Measurements from ENCODE around the gene GSG1L. TPM values are rescaled to one million over a fixed set of nuclear protein-coding genes. Genes with fewer than 3 reads are reported as not detected.

The GSG1L gene
- total and polyA plus RNA-seq, 12 donors: 0.68 to 14.6 (median 3.4) TPM; not detected in 5

DNA sequence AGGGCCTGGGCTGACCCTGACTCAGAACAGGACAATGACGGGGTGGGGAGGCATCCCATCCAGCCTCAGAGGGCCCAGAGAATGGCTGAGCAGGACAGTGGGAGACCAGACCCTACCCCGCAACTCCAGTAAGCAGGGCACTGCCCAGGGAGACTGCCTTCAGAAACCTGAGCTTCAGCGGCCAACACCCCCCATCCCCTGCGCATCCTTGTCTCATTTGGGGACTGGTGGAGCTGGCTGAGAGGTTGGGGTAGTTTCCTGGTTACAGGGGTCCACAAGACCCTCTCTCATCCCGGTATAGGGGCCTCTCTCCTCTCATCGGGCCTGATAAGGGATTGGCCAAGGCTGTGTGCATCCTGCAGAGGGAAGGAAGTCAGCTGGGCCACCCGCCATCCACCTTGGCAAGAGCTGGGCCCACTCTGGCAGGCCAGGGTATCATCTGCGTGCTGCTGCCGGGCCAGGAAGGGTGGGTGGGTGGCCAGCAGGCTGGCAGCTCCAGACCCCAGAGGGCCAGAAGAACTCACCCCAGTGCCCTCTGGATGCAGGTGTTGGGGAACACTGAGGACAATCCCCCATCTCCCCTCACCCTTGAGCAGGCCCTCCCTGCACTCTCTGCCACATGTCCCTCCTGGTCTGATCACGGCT is 284.5 kb downstream of the GSG1L start:
- H3K36me3 ChIP-seq: peaks cover 0 to 35% (median 0%) of the 10 kb centered on the region in 9 donors
- no peak for ATAC-seq
- TF ChIP-seq, protein P1, sequence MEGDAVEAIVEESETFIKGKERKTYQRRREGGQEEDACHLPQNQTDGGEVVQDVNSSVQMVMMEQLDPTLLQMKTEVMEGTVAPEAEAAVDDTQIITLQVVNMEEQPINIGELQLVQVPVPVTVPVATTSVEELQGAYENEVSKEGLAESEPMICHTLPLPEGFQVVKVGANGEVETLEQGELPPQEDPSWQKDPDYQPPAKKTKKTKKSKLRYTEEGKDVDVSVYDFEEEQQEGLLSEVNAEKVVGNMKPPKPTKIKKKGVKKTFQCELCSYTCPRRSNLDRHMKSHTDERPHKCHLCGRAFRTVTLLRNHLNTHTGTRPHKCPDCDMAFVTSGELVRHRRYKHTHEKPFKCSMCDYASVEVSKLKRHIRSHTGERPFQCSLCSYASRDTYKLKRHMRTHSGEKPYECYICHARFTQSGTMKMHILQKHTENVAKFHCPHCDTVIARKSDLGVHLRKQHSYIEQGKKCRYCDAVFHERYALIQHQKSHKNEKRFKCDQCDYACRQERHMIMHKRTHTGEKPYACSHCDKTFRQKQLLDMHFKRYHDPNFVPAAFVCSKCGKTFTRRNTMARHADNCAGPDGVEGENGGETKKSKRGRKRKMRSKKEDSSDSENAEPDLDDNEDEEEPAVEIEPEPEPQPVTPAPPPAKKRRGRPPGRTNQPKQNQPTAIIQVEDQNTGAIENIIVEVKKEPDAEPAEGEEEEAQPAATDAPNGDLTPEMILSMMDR (IDR thresholded peaks at IDR 0.05): no peak
- no peak for DNase-seq
- H3K4me1 ChIP-seq: peaks cover 0 to 8% (median 0%) of the 10 kb centered on the region in 9 donors
- 72 to 77% methylated on average over 10 of the region's 10 CpGs for whole genome bisulfite sequencing, 2 donors
- H3K4me3 ChIP-seq: no peak overlapping the region
- peaks cover 0 to 5% (median 0%) of the 10 kb centered on the region in 7 donors for H3K27me3 ChIP-seq
- H3K27ac ChIP-seq: no peak overlapping the region
- no peaks in the 10 kb centered on the region for H3K9me3 ChIP-seq
- intact Hi-C loops (cut with DNase I): no loop called here

DNA sequence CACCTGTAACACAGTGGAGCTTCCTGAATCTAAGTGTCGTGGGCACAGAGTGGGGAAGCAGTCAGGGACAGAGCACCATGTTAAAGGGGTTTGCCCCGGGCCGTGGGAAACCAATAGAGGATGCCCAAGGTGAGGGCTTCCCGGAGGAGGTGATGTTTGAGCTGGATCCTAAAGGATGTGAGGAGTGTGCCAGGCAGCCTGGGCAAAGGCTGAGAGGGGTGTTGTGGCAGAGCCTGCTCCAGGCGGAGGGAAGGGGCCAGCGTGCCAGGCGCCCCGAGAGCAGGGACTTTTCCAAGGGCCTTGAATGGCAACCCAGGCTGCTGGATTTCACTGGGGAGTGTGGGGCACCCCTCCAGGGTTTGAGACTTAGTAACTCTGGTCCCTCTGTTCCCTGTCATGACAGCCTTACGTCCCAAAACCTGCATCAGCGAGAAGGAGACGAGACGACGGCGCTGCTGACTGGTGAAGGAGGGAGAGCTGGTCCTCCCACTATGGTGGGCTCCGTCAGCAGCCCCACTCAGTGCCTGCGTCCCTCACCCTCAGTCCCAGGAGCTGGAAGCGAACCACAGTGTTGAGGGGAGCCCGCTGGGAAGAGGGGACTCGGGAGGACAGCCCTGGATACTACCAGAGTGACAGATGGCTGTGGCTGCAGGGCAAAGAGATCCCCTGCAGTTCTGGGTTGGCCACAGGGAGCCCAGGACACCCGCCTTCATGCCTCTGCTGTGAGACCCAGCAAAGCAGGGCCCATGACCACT is 285.2 kb downstream of the GSG1L start:
- ATAC-seq (no peak), DNase-seq (no peak)
- 95 to 97% methylated on average over 20 of the region's 20 CpGs for WGBS, 2 donors
- H3K36me3 ChIP-seq: peaks cover 0 to 42% (median 0%) of the 10 kb centered on the region in 9 donors
- H3K27me3 ChIP-seq: no peaks in the 10 kb centered on the region
- no peaks in the 10 kb centered on the region for H3K9me3 ChIP-seq
- H3K4me3 ChIP-seq: no peak overlapping the region
- TF ChIP-seq, protein P1 (IDR thresholded peaks at IDR 0.05): no peak
- H3K27ac ChIP-seq: no peak overlapping the region
- H3K4me1 ChIP-seq: peaks cover 0 to 8% (median 0%) of the 10 kb centered on the region in 9 donors
- intact Hi-C loops (cut with DNase I): no loop called here

DNA sequence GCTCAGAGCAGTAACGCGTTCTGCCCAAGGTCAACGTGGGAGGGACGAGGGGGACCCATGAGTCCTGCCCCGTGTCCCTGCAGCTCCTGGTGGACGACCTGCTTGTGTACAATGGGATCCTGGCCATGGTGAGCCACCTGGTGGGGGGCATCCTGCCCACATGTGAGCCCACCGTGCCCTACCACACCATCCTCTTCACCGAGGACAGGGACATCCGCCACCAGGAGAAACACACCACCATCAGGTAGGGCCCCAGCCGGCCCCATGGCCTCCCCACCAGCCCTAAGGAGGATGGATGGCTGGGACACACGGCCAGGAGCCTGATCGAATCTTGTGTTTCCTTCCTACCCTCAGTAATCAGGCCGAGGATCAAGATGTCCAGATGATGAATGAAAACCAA is 286.0 kb downstream of the GSG1L start:
- Histone ChIP-seq H3K36me3 (peaks cover 0 to 50% (median 0%) of the 10 kb centered on the region in 9 donors), H3K4me3 (no peak overlapping the region), H3K27ac (no peak overlapping the region), H3K9me3 (no peaks in the 10 kb centered on the region), H3K27me3 (no peaks in the 10 kb centered on the region), H3K4me1 (peaks cover 0 to 8% (median 0%) of the 10 kb centered on the region in 9 donors)
- TF ChIP-seq, protein P1 (IDR thresholded peaks at IDR 0.05): no peak
- no peak for ATAC-seq
- no peak for DNase-seq
- 90 to 91% methylated on average over 13 of the region's 13 CpGs for WGBS, 2 donors
- intact Hi-C loops (cut with DNase I): no loop called here

- no peaks in the 10 kb centered on the region for H3K27me3 ChIP-seq
- 90 to 91% methylated on average over 26 of the region's 26 CpGs for WGBS, 2 donors
- H3K27ac ChIP-seq: no peak overlapping the region
- intact Hi-C loops (cut with DNase I): no loop called here
- peaks cover 0 to 51% (median 0%) of the 10 kb centered on the region in 9 donors for H3K36me3 ChIP-seq
- peaks cover 0 to 8% (median 0%) of the 10 kb centered on the region in 9 donors for H3K4me1 ChIP-seq
- H3K4me3 ChIP-seq: no peak overlapping the region
- no peaks in the 10 kb centered on the region for H3K9me3 ChIP-seq
- ATAC-seq (no peak), DNase-seq (no peak)
- TF ChIP-seq, protein P1 (IDR thresholded peaks at IDR 0.05): no peak
Measured at GRCh38 chr16:27776556-27777225, 286.8 kb downstream of the GSG1L start.
